Lower lobe of right lung (tissue), 2 donors: ENCODE data around the gene RAB9A. TPM values are rescaled to one million over a fixed set of nuclear protein-coding genes. Genes with fewer than 3 reads are reported as not detected.

Experiments
- ATAC-seq, 2 donors: fragments of 200-7000 bp; cut with Tn5 transposase; one replicate each; pipeline ENCODE4 v1.9.1; 2020 to 2022; ENCODE audit warnings: mild to moderate bottlenecking in 2 of 2, moderate library complexity in 2 of 2
- DNase-seq: peaks from one replicate; pipeline ENCODE4 v3.0.0-alpha.2; 2020
- H3K27ac ChIP-seq: fragments of 200-600 bp; one replicate; pipeline ENCODE4 v1.8.0; 2022
- H3K27me3 ChIP-seq: fragments of 200-600 bp; one replicate; pipeline ENCODE4 v1.8.0; 2022; ENCODE audit warnings: low read depth
- H3K36me3 ChIP-seq: fragments of 200-600 bp; one replicate; pipeline ENCODE4 v1.8.0; 2022; ENCODE audit warnings: mild to moderate bottlenecking
- H3K4me1 ChIP-seq: fragments of 200-600 bp; one replicate; pipeline ENCODE4 v1.8.0; 2022
- H3K4me3 ChIP-seq: fragments of 200-600 bp; one replicate; pipeline ENCODE4 v1.8.0; 2022; ENCODE audit warnings: mild to moderate bottlenecking
- H3K9me3 ChIP-seq: fragments of 200-600 bp; one replicate; pipeline ENCODE4 v1.8.0; 2022
- intact Hi-C: fragments of 100-400 bp; cut with DNase I; formaldehyde crosslinking; loops from one replicate; pipeline ENCODE4 v1.11.0; 2022
- total RNA-seq: library from RNA; stranded (reverse); fragmentation: NEBNext Ultra II Directional; extraction: Animal tissue kit (Norgen Biotek cat#: 25700); gene quantifications from one replicate; pipeline ENCODE4 v1.2.1, GENCODE V29; 2021
- TF ChIP-seq, protein P1 (sequence below): fragments of 200-600 bp; IDR thresholded peaks from one replicate; pipeline ENCODE4 v1.8.0; 2022; ENCODE audit warnings: antibody characterized with exemption, mild to moderate bottlenecking
- donor health status: DM: no; HTN: yes; CAD: no; lungs with severe emphysema.

The RAB9A gene
- total RNA-seq, 1 donor from 2014 or later, result 32.8 TPM

DNA sequence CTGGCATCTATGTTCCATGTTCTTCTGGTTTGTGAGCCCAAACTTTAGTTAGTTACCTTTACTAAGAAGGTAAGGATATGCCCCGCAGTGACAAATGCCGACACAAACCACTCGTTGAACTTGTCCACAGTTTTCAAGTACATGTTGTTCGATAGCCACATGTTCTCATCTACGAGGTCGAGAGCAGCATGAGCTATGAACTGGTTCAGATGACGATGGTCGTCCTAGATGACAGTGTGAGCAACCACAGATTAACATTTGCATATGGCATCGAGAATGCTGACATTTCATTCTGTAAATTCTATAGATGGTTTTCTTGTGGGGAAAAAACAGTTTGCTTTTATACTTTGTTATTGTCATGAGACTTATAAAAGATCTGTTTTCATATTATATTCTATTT lies 27.5 kb downstream of the RAB9A start:
- H3K27me3 ChIP-seq, result no peaks in the 10 kb centered on the region
- intact Hi-C loops, result no loop called here
- H3K9me3 ChIP-seq, result no peaks in the 10 kb centered on the region
- peaks cover 21% of the 10 kb centered on the region for H3K36me3 ChIP-seq
- no peak for ATAC-seq
- no peak for DNase-seq
- H3K4me1 ChIP-seq, result no peaks in the 10 kb centered on the region
- TF ChIP-seq, protein P1, sequence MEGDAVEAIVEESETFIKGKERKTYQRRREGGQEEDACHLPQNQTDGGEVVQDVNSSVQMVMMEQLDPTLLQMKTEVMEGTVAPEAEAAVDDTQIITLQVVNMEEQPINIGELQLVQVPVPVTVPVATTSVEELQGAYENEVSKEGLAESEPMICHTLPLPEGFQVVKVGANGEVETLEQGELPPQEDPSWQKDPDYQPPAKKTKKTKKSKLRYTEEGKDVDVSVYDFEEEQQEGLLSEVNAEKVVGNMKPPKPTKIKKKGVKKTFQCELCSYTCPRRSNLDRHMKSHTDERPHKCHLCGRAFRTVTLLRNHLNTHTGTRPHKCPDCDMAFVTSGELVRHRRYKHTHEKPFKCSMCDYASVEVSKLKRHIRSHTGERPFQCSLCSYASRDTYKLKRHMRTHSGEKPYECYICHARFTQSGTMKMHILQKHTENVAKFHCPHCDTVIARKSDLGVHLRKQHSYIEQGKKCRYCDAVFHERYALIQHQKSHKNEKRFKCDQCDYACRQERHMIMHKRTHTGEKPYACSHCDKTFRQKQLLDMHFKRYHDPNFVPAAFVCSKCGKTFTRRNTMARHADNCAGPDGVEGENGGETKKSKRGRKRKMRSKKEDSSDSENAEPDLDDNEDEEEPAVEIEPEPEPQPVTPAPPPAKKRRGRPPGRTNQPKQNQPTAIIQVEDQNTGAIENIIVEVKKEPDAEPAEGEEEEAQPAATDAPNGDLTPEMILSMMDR, result no peak
- no peak overlapping the region for H3K27ac ChIP-seq
- no peak overlapping the region for H3K4me3 ChIP-seq

DNA sequence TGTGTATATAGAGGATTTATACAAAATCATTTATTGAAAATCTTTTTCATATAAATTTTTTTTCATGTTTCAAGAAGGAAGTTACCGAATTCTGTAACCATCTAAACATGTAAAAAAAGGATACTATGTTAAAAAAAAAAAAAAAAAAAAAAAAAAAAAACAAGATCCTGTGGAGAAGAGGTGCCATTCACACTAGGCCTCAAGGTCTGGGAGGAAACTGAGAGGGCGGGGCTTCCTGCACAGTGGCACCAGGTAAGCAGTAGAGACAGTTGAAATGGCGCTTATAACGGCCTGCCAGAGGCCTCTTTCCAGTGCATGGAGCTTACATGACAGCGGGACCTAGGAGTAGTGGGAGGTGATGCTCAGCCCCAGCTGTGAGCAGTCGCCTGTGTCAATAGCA lies 28.0 kb downstream of the RAB9A start:
- TF ChIP-seq, protein P1, result no peak
- Histone ChIP-seq H3K4me3 (no peak overlapping the region), H3K27me3 (no peaks in the 10 kb centered on the region), H3K27ac (no peak overlapping the region), H3K9me3 (no peaks in the 10 kb centered on the region), H3K4me1 (no peaks in the 10 kb centered on the region), H3K36me3 (peaks cover 16% of the 10 kb centered on the region)
- DNase-seq (no peak), ATAC-seq (no peak)
- intact Hi-C loops, result no loop called here

DNA sequence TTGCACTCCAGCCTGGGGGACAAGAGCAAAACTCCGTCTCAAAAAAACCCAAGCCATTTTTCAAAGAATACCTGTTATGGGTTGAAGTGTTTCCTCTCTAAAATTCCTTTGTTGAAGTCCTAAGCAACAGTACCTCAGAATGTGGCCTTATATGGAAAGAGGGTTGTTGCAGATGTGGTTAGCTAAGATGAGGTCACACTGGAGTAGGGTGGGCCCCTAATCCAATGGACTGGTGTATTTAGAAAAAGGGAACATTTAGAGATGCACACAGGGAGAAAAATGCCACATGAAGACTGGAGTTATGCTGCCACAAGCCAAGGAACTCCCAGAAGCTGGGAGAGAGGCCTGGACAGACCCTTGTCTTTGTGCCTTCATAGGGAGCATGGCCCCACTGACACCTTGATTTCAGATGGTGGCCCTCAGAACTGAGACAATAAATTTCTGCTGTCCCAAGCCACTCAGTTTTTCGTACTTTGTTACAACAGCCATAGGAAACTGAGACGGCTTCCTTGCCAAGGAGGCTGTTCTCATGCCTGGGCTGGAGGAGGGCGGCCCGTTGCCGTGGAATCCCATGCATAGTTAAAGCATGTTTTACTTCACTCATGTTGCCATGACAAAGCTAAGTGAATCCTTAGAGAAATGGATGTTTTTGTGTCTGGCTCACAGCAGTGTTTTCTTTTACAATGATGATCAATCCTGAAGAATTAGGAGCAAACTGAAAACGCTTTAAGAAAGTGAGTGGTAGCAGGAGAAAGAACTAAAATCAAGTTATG lies 29.0 kb downstream of the RAB9A start:
- Histone ChIP-seq H3K27ac (no peak overlapping the region), H3K4me1 (no peaks in the 10 kb centered on the region), H3K36me3 (peaks cover 6% of the 10 kb centered on the region), H3K4me3 (no peak overlapping the region), H3K9me3 (no peaks in the 10 kb centered on the region), H3K27me3 (no peaks in the 10 kb centered on the region)
- TF ChIP-seq, protein P1, result no peak
- intact Hi-C loops, result no loop called here
- DNase-seq, result no peak
- ATAC-seq, result no peak

DNA sequence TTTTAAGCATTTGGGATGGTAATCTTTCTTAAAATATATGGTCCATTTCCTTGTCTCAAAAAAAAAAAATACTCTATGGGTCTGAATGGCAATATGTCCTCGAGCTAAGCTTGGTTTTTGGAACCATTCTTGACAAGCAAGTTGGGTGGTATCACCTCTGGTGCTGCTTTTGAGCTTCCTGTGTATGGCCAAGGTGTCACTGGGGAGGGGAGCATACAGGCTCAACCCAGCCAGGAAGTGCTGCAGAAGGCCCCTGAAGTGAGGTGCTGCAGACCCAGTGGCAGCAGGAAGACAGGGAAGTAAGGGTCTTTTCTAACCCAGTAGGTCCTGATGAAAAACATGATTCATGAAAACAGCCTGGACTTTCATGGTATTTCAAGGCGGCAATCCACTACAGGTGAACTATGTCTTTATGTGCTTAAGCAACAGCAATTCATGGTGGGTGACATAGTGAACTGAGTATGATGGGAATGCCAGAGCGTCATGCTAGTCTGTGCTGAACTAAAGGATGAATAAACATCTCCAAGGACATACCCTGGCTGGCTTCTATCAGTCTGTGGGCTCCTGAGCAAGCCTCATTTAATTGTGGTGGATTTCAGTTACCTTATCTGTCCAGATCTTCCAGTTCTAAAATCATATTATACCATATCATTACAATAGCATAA lies 30.4 kb downstream of the RAB9A start:
- TF ChIP-seq, protein P1, result no peak
- no peaks in the 10 kb centered on the region for H3K9me3 ChIP-seq
- no peak overlapping the region for H3K27ac ChIP-seq
- H3K27me3 ChIP-seq, result no peaks in the 10 kb centered on the region
- DNase-seq, result no peak
- H3K4me1 ChIP-seq, result no peaks in the 10 kb centered on the region
- peaks cover 5% of the 10 kb centered on the region for H3K36me3 ChIP-seq
- intact Hi-C loops, result no loop called here
- no peak overlapping the region for H3K4me3 ChIP-seq
- no peak for ATAC-seq

DNA sequence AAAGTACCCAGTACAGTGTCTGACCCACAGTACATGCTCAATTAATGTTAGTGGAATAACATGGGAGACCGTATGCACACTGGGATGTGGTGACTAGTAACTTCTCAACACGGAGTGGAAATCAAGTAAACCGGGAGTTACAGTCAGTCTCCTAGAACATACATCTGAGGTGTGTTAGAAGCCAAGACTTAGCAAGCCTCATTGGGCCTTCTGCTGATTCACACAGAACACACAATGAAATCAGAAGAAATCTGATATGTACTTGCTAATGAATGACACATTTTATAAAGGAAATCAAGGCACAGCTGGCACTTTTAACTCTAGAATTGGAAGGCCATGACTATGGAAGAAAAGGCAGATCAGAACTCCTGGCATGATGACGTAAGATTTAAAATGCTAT lies 32.4 kb downstream of the RAB9A start:
- TF ChIP-seq, protein P1, result no peak
- Histone ChIP-seq H3K4me1 (no peaks in the 10 kb centered on the region), H3K9me3 (no peaks in the 10 kb centered on the region), H3K36me3 (peaks cover 2% of the 10 kb centered on the region), H3K4me3 (no peak overlapping the region), H3K27me3 (no peaks in the 10 kb centered on the region), H3K27ac (no peak overlapping the region)
- DNase-seq (no peak), ATAC-seq (no peak)
- intact Hi-C loops, result no loop called here
